ENCODE data around the gene E2F8.

DNA sequence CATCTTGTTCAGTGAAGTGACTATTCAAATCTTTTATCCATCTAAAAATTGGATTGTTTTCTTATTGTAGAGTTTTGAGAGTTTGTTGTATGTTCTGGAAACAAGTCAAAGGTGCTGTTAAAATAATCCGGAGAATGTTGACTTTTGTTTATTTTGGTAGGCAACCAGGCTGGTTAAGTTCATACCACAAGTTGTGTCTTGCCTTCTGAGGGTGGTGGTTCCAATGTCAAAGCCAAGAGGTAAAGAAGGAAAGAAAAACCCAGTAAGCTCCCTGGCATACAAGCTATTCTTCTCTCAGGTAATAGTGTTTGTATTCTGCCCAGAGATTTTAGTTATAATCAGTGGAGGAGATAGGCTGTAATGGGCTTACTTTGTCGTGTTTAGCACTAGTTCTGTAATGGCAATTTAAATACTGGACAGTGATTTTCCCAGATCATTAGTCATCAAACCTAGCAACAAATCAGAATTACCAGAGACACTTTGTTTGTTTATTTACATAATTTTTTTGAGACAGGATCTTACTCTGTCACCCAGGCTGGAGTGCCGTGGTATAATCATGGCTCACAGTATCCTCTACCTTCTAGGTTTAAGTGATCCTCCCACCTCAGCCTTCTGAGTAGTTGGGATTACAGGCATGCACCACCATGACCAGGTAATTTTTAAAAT, 23.9 kb downstream of the E2F8 start:
- TF ChIP-seq, protein P1, sequence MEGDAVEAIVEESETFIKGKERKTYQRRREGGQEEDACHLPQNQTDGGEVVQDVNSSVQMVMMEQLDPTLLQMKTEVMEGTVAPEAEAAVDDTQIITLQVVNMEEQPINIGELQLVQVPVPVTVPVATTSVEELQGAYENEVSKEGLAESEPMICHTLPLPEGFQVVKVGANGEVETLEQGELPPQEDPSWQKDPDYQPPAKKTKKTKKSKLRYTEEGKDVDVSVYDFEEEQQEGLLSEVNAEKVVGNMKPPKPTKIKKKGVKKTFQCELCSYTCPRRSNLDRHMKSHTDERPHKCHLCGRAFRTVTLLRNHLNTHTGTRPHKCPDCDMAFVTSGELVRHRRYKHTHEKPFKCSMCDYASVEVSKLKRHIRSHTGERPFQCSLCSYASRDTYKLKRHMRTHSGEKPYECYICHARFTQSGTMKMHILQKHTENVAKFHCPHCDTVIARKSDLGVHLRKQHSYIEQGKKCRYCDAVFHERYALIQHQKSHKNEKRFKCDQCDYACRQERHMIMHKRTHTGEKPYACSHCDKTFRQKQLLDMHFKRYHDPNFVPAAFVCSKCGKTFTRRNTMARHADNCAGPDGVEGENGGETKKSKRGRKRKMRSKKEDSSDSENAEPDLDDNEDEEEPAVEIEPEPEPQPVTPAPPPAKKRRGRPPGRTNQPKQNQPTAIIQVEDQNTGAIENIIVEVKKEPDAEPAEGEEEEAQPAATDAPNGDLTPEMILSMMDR (IDR thresholded peaks at IDR 0.05) = no peak
- TF ChIP-seq POLR2A (IDR thresholded peaks at IDR 0.05) (no peak), POLR2AphosphoS5 (IDR thresholded peaks at IDR 0.05) (no peak)
